Thyroid gland (tissue), 4 donors: Measurements from ENCODE around the gene DDX23.

Source experiments
- CTCF ChIP-seq, 6 experiments: fragments of 200-600 bp in 3 of 6; fragments of 450-650 bp in 3 of 6; sonication (generic) in 3 of 6; IDR thresholded peaks; one replicate each; pipeline ENCODE4 v1.5.1; 2016 to 2019; ENCODE audit warnings: antibody characterized with exemption in 6 of 6, mild to moderate bottlenecking in 2 of 6, inconsistent platforms in 1 of 6, moderate library complexity in 1 of 6
- POLR2A ChIP-seq, 2 donors: fragments of 450-650 bp; IDR thresholded peaks; one replicate each; pipeline ENCODE4 v1.6.1; 2017; ENCODE audit warnings: antibody characterized with exemption in 2 of 2, mild to moderate bottlenecking in 2 of 2, moderate library complexity in 1 of 2

GRCh38 chr12:48789858-48790326, 62.1 kb downstream of the DDX23 start:
- TF ChIP-seq CTCF (IDR thresholded peaks at IDR 0.05): no peak
- TF ChIP-seq POLR2A (IDR thresholded peaks at IDR 0.05): no peak
